HepG2 (cell line): ENCODE results near the gene FGF1. TPM values are rescaled to one million over a fixed set of nuclear protein-coding genes. Genes with fewer than 3 reads are reported as not detected.

Source experiments
- ARID5B ChIP-seq: IDR thresholded peaks from 2 replicates; pipeline ENCODE4 v1.4.0; 2020; ENCODE audit warnings: mild to moderate bottlenecking, missing genetic modification reagents
- ATF4 ChIP-seq, 2 experiments: fragments of 450-650 bp in 1 of 2; sonication (generic) in 1 of 2; formaldehyde crosslinking; IDR thresholded peaks; 2 replicates each; pipeline versions ENCODE4 v1.5.0 to v1.8.0; 2020 to 2022; ENCODE audit warnings: mild to moderate bottlenecking in 1 of 2, missing genetic modification reagents in 1 of 2
- E2F5 ChIP-seq: sonication (generic); formaldehyde crosslinking; conservative IDR thresholded peaks from 2 replicates; pipeline ENCODE4 v1.4.0; 2020; ENCODE audit warnings: missing genetic modification reagents
- FIP1L1 ChIP-seq: fragments of 200-400 bp; formaldehyde crosslinking; IDR thresholded peaks from 2 replicates; pipeline ENCODE4 v1.6.1; 2018; ENCODE audit warnings: low read depth, mild to moderate bottlenecking, low read length, moderate library complexity, borderline replicate concordance; ENCODE audit not compliant: insufficient read depth
- FOXA3 ChIP-seq: IDR thresholded peaks from 2 replicates; pipeline ENCODE4 v1.6.1; 2016; ENCODE audit warnings: missing genetic modification reagents, missing compliant biosample characterization
- FOXP1 ChIP-seq, 2 experiments: fragments of 450-650 bp in 1 of 2; IDR thresholded peaks; 2 replicates each; pipeline ENCODE4 v1.6.1; 2017 to 2018; ENCODE audit warnings: antibody characterized with exemption in 1 of 2
- HNRNPH1 ChIP-seq: fragments of 200-400 bp; formaldehyde crosslinking; optimal IDR thresholded peaks from 2 replicates; pipeline ENCODE3; 2017; ENCODE audit warnings: mild to moderate bottlenecking, low read depth, low read length
- HOXD1 ChIP-seq: sonication (generic); formaldehyde crosslinking; IDR thresholded peaks from 2 replicates; pipeline ENCODE4 v1.5.0; 2020; ENCODE audit warnings: missing genetic modification reagents
- NFE2L1 ChIP-seq: sonication (generic); formaldehyde crosslinking; IDR thresholded peaks from 2 replicates; pipeline ENCODE4 v1.4.0; 2020; ENCODE audit warnings: missing genetic modification reagents, mild to moderate bottlenecking, borderline replicate concordance
- PBX3 ChIP-seq: sonication (generic); formaldehyde crosslinking; IDR thresholded peaks from 2 replicates; pipeline ENCODE4 v1.8.1; 2023; ENCODE audit warnings: missing genetic modification reagents, inconsistent platforms, borderline replicate concordance
- TEAD2 ChIP-seq: sonication (generic); formaldehyde crosslinking; IDR thresholded peaks from 2 replicates; pipeline ENCODE4 v1.9.0; 2021; ENCODE audit warnings: missing genetic modification reagents
- ZBTB49 ChIP-seq: sonication (generic); formaldehyde crosslinking; IDR thresholded peaks from 2 replicates; pipeline ENCODE4 v1.4.0; 2020; ENCODE audit warnings: missing genetic modification reagents, borderline replicate concordance
- ZFP36L2 ChIP-seq: sonication (generic); formaldehyde crosslinking; IDR thresholded peaks from 2 replicates; pipeline ENCODE4 v1.4.0; 2020; ENCODE audit warnings: missing genetic modification reagents
- ZNF431 ChIP-seq: sonication (generic); formaldehyde crosslinking; IDR thresholded peaks from 2 replicates; pipeline ENCODE4 v1.9.0; 2022; ENCODE audit warnings: missing genetic modification reagents, low read depth, mild to moderate bottlenecking, borderline replicate concordance
- ZNF563 ChIP-seq: sonication (generic); formaldehyde crosslinking; IDR thresholded peaks from 2 replicates; pipeline ENCODE4 v1.8.0; 2022; ENCODE audit warnings: mild to moderate bottlenecking, moderate library complexity, missing genetic modification reagents
- ZNF724P ChIP-seq: sonication (generic); formaldehyde crosslinking; IDR thresholded peaks from 2 replicates; pipeline ENCODE4 v1.8.0; 2022; ENCODE audit warnings: missing genetic modification reagents, borderline replicate concordance
- ZNF737 ChIP-seq: sonication (generic); formaldehyde crosslinking; IDR thresholded peaks from 2 replicates; pipeline ENCODE4 v1.5.0; 2020; ENCODE audit warnings: missing genetic modification reagents, mild to moderate bottlenecking, borderline replicate concordance
- ZNF747 ChIP-seq: sonication (generic); formaldehyde crosslinking; IDR thresholded peaks from 2 replicates; pipeline ENCODE4 v1.8.1; 2023; ENCODE audit warnings: missing genetic modification reagents, mild to moderate bottlenecking, borderline replicate concordance
- polyA plus RNA-seq, 8 experiments: library from polyadenylated mRNA; depleted of rRNA in 3 of 8; stranded (reverse) in 7 of 8; unstranded in 1 of 8; fragments of >200 nt; fragmentation: Illumina TruSeq in 4 of 8; extraction: Trizol in 4 of 8; gene quantifications; 2 replicates each; pipeline versions ENCODE4 v1.2.1 to v1.2.3, GENCODE V29; 2011 to 2016; ENCODE audit warnings: low read depth in 4 of 8, missing spikeins in 1 of 8, mixed read lengths in 1 of 8; ENCODE audit not compliant: insufficient read depth in 1 of 8
- total RNA-seq, 5 experiments: library from RNA; depleted of rRNA; stranded (reverse); fragments of >200 nt; fragmentation: Illumina TruSeq; extraction: Trizol; gene quantifications; 2 replicates each; pipeline ENCODE4 v1.2.3, GENCODE V29; 2016; ENCODE audit warnings: low read depth in 1 of 5

FGF1 gene
- total and polyA plus RNA-seq, 2 of the 13 experiments (the other 11 are each of a cell fraction or from before 2014, with no cell fraction given): not detected

- TF ChIP-seq E2F5 (CRISPR knock-in tag) (no peak), ZNF724P (CRISPR knock-in tag) (no peak), TEAD2 (CRISPR knock-in tag) (no peak), ZNF737 (CRISPR knock-in tag) (no peak), HNRNPH1 (no peak), FOXA3 (CRISPR knock-in tag) (peak; percentile 59), ZBTB49 (CRISPR knock-in tag) (no peak), ZNF431 (CRISPR knock-in tag) (no peak), FIP1L1 (no peak), ARID5B (peak; percentile 73), NFE2L1 (CRISPR knock-in tag) (no peak), ZNF747 (CRISPR knock-in tag) (no peak), PBX3 (CRISPR knock-in tag) (no peak), ATF4 (CRISPR knock-in tag; IDR thresholded peaks at IDR 0.05) (peak in 1 of 2 experiments; percentile 68; a peak in 2 of 4 replicates), FOXP1 (IDR thresholded peaks at IDR 0.05) (no peak), FOXP1 (CRISPR knock-in tag; IDR thresholded peaks at IDR 0.05) (peak; percentile 50; the same call in 1 of the 2 replicates), HOXD1 (CRISPR knock-in tag) (peak; percentile 67; the same call in 1 of the 2 replicates), ZNF563 (no peak), ZFP36L2 (CRISPR knock-in tag) (no peak)
These were observed 34.9 kb upstream of the FGF1 start (continued) for GRCh38 chr5:142720641-142721271.
